Body of pancreas (tissue), 4 donors: ENCODE data around the gene NOM1.

ENCODE experiments used
- CTCF ChIP-seq, 7 experiments: fragments of 450-650 bp in 4 of 7; fragments of 200-600 bp in 3 of 7; sonication (generic) in 3 of 7; IDR thresholded peaks; one replicate each; pipeline ENCODE4 v1.5.1; 2016 to 2019; ENCODE audit warnings: antibody characterized with exemption in 7 of 7
- POLR2A ChIP-seq, 3 donors: fragments of 450-650 bp; IDR thresholded peaks; one replicate each; pipeline ENCODE4 v1.6.1; 2016; ENCODE audit warnings: antibody characterized with exemption in 3 of 3, mild to moderate bottlenecking in 2 of 3

GRCh38 chr7:156984174-156984891 is 34.8 kb downstream of the NOM1 start:
- TF ChIP-seq CTCF (IDR thresholded peaks at IDR 0.05) (no peak), POLR2A (IDR thresholded peaks at IDR 0.05) (no peak)
